ENCODE results near the gene SLIT3.

SLIT3 gene

GRCh38 chr5:169064093-169064492 is 236.8 kb downstream of the SLIT3 start:
- no peak for DNase-seq

GRCh38 chr5:169063316-169063953 is 237.5 kb downstream of the SLIT3 start:
- no peak for DNase-seq

GRCh38 chr5:169062690-169063089 is 238.2 kb downstream of the SLIT3 start:
- no peak for DNase-seq

- no peak for DNase-seq
Measured at GRCh38 chr5:169054506-169054905, 246.4 kb downstream of the SLIT3 start.

- no peak for DNase-seq
Measured at GRCh38 chr5:169052207-169052606, 248.7 kb downstream of the SLIT3 start.

- DNase-seq: no peak
Measured at GRCh38 chr5:169051351-169051750, 249.6 kb downstream of the SLIT3 start.

GRCh38 chr5:169050636-169051035 is 250.3 kb downstream of the SLIT3 start:
- DNase-seq: no peak

GRCh38 chr5:169050146-169050571 is 250.8 kb downstream of the SLIT3 start:
- no peak for DNase-seq

GRCh38 chr5:169049712-169050111 is 251.2 kb downstream of the SLIT3 start:
- DNase-seq: no peak

- DNase-seq: no peak
Measured at GRCh38 chr5:169048181-169049125, 252.5 kb downstream of the SLIT3 start.

- no peak for DNase-seq
Measured at GRCh38 chr5:169044962-169045361, 256.0 kb downstream of the SLIT3 start.

GRCh38 chr5:169041180-169041579 is 259.8 kb downstream of the SLIT3 start:
- DNase-seq: no peak

GRCh38 chr5:169039592-169039991 is 261.3 kb downstream of the SLIT3 start:
- DNase-seq: no peak

- DNase-seq: no peak
Measured at GRCh38 chr5:169037466-169037865, 263.5 kb downstream of the SLIT3 start.

GRCh38 chr5:169036079-169036805 is 264.7 kb downstream of the SLIT3 start:
- DNase-seq: no peak

- DNase-seq: no peak
Measured at GRCh38 chr5:169029661-169030274, 271.2 kb downstream of the SLIT3 start.

GRCh38 chr5:169029037-169029436 is 271.9 kb downstream of the SLIT3 start:
- DNase-seq: no peak

GRCh38 chr5:169027501-169028061 is 273.4 kb downstream of the SLIT3 start:
- no peak for DNase-seq

- DNase-seq: no peak
Measured at GRCh38 chr5:169025491-169025890, 275.4 kb downstream of the SLIT3 start.

- no peak for DNase-seq
Measured at GRCh38 chr5:169024421-169024820, 276.5 kb downstream of the SLIT3 start.

GRCh38 chr5:169022718-169023117 is 278.2 kb downstream of the SLIT3 start:
- no peak for DNase-seq

GRCh38 chr5:169020102-169020501 is 280.8 kb downstream of the SLIT3 start:
- no peak for DNase-seq

- DNase-seq: no peak
Measured at GRCh38 chr5:169018925-169019324, 282.0 kb downstream of the SLIT3 start.

All from DMS 273 treated with DMSO at 0.1 percent for 48 hours (cell line).